ENCODE data around the gene PMFBP1.

GRCh38 chr16:72131036-72131435 is 40.9 kb downstream of the PMFBP1 start:
- TF ChIP-seq POLR2A (IDR thresholded peaks at IDR 0.05; ENCODE audit: low read length) (no peak), GATA1 (IDR thresholded peaks at IDR 0.05; ENCODE audit: low read depth, low read length) (no peak)

Data from erythroblast (primary cell).